Mammary epithelial cell (primary cell): Measurements from ENCODE around the gene MSMB.

Experiments
- EZH2 ChIP-seq: IDR thresholded peaks from 2 replicates; pipeline ENCODE4 v1.6.1; 2012; ENCODE audit warnings: low read length, inconsistent platforms, borderline replicate concordance
- TF ChIP-seq, protein P1 (sequence below), 2 donors: IDR thresholded peaks in 1 of 2; conservative IDR thresholded peaks in 1 of 2; 2 replicates each; pipeline ENCODE4 v1.5.1; 2011 to 2012; ENCODE audit warnings: inconsistent platforms in 2 of 2, low read length in 2 of 2, mild to moderate bottlenecking in 2 of 2, control low read depth in 1 of 2, low read depth in 1 of 2; ENCODE audit not compliant: insufficient read depth in 1 of 2; ENCODE audit errors: extremely low read depth in 1 of 2

DNA sequence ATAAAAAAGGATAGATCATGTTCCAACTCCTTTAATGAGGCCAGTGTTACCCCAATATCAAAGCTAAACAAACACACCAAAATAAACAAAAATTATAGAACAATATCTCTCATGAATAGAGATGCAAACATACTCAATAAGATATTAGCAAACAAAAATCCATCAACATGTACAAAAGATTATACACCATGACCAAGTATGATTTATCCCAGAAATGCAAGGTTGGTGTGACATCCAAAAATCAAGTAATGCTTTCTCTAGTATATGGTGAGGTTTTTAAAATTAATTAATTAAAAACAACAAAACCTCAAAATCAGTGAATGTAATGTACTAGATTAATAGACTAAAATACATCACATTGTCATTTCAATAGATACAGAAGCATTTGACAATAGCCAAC lies 11.0 kb upstream of the MSMB start:
- TF ChIP-seq, protein P1, sequence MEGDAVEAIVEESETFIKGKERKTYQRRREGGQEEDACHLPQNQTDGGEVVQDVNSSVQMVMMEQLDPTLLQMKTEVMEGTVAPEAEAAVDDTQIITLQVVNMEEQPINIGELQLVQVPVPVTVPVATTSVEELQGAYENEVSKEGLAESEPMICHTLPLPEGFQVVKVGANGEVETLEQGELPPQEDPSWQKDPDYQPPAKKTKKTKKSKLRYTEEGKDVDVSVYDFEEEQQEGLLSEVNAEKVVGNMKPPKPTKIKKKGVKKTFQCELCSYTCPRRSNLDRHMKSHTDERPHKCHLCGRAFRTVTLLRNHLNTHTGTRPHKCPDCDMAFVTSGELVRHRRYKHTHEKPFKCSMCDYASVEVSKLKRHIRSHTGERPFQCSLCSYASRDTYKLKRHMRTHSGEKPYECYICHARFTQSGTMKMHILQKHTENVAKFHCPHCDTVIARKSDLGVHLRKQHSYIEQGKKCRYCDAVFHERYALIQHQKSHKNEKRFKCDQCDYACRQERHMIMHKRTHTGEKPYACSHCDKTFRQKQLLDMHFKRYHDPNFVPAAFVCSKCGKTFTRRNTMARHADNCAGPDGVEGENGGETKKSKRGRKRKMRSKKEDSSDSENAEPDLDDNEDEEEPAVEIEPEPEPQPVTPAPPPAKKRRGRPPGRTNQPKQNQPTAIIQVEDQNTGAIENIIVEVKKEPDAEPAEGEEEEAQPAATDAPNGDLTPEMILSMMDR (conservative IDR thresholded peaks at IDR 0.05 in 1 of 2, IDR thresholded peaks at IDR 0.05 in 1 of 2; ENCODE audit: extremely low read depth in 1 of 2, insufficient read depth in 1 of 2, low read depth in 1 of 2, low read length in 2 of 2), result no peak
- no peak for TF ChIP-seq EZH2
